GM13977 (cell line): ENCODE data around the gene DUSP8.
"Not testable (repeated sequence)": the region's sequence is repeated elsewhere in the genome, so short reads cannot be mapped to it uniquely, and the experiment has no call there.

ENCODE experiments used
- DNase-seq: peaks from one replicate; pipeline ENCODE4 v3.0.0; 2012; ENCODE audit warnings: low spot score
- in situ Hi-C: fragments of 300-500 bp; cut with MboI; formaldehyde crosslinking; loops from one replicate; pipeline ENCODE4 v1.12.0; 2022; ENCODE audit warnings: low sequenced_read_pairs, low pct_unique_long_range_greater_than_20kb, mixed read lengths, inconsistent platforms; ENCODE audit not compliant: unreplicated experiment
- TF ChIP-seq, protein P1 (sequence below): IDR thresholded peaks from 2 replicates; pipeline ENCODE4 v1.5.1; 2012; ENCODE audit warnings: mild to moderate bottlenecking, control low read depth; ENCODE audit not compliant: insufficient read depth; ENCODE audit errors: extremely low read depth, missing control alignments

DUSP8 gene

DNA sequence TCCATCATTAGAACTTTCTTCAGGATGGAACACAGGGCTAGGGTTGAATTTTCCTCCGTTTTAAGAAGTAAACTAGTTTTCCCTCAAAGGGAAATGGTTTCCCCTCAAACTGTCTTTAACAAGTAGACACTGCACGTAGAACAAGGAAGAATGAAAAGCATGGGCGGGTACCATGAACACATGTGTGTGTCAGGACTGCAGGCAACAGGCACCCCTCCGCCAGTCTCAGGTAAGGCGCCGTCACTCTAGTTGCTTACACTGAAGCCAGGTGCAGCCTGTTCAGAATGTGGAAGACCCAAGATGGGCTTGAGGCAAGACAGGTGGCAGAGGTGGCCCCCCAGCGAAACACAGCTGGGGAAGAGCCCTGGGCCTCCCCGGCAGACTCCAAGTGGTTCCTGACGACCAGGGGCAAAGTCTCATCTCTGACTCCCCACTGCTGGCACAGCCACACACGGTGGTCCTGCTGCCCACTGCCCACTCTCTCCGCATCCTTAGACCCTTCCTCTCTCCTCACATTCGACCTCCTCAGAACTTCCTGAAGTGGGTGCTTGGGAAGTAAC lies 60.1 kb downstream of the DUSP8 start:
- TF ChIP-seq, protein P1, sequence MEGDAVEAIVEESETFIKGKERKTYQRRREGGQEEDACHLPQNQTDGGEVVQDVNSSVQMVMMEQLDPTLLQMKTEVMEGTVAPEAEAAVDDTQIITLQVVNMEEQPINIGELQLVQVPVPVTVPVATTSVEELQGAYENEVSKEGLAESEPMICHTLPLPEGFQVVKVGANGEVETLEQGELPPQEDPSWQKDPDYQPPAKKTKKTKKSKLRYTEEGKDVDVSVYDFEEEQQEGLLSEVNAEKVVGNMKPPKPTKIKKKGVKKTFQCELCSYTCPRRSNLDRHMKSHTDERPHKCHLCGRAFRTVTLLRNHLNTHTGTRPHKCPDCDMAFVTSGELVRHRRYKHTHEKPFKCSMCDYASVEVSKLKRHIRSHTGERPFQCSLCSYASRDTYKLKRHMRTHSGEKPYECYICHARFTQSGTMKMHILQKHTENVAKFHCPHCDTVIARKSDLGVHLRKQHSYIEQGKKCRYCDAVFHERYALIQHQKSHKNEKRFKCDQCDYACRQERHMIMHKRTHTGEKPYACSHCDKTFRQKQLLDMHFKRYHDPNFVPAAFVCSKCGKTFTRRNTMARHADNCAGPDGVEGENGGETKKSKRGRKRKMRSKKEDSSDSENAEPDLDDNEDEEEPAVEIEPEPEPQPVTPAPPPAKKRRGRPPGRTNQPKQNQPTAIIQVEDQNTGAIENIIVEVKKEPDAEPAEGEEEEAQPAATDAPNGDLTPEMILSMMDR, result no peak

DNA sequence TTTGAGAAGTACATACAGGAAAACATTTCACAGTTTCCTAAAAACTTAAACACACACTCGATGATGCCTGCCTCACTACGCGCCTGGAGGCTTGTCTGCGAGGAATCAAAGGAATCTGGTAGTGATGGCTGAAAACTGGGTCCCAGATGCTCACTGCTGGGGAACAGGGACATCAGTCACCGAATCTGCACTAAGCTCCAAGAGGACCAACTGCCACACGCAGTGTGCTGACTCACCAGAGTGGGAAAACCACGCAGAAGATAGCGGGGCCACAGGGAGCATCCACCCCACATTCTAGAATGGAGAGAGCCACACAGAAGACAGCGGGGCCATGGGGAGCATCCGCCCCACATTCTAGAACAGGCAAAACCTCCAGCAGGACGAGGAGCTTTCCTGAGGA lies 61.1 kb downstream of the DUSP8 start:
- in situ Hi-C loops, result no loop called here
- TF ChIP-seq, protein P1, result no peak
- DNase-seq, result no peak

More for the DNA sequence above, 60.1 kb downstream of the DUSP8 start:
- no peak for DNase-seq
- in situ Hi-C loops, result no loop called here

DNA sequence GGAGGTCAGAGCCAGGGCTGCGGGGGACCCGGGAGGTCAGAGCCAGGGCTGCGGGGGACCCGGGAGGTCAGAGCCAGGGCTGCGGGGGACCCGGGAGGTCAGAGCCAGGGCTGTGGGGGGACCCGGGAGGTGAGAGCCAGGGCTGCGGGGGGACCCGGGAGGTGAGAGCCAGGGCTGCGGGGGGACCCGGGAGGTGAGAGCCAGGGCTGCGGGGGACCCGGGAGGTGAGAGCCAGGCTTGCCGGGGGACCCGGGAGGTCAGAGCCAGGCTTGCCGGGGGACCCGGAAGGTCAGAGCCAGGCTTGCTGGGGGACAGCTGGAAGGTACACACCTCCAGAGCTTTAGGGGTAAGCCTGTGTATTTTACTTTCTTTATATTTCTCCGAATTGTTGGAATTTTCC lies 61.7 kb downstream of the DUSP8 start:
- DNase-seq, in situ Hi-C loops: not testable (repeated sequence)

DNA sequence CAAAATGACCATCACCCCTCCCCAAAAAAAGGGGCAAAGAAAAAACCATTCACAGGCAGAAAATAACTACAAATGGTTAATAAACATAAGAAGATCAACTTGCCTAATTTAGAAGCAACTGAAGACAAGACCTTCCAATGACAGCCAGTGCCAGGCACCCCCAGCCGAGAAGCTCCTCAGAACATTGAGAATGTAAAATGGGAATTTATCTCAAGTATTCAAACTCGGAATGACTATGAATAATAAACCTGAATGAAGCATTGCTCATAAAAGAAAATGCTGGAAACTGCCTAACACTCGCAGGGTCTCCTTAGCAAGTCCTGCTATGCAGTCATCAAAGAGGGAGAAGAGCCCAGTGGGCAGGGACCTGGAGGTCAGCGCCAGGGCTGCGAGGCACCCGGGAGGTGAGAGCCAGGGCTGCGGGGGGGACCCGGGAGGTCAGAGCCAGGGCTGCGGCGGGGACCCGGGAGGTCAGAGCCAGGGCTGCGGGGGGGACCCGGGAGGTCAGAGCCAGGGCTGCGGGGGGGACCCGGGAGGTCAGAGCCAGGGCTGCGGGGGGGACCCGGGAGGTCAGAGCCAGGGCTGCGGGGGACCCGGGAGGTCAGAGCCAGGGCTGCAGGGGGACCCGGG lies 62.3 kb downstream of the DUSP8 start:
- TF ChIP-seq, protein P1, result no peak
- DNase-seq, result no peak
- in situ Hi-C loops, result no loop called here

DNA sequence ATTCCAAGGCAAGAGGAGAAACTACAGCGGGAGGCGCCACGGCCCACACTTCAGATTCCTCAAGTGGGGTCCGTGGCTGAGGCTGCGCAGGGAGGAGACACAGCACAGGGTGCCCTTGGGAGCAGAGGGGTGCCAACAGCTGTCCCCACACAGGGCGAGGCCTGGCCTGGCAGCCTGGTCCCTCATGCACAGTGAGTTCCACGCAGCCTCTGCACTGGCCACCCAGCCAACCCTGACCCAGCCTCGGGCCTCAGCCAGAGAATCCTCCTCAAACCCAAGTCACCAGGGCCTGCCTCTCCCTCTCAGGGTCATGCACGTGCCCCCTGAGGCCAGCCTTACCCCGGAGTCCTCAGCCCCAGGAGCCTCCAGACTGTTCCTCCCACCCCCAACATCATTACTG lies 63.1 kb downstream of the DUSP8 start:
- TF ChIP-seq, protein P1, result no peak
- in situ Hi-C loops, result no loop called here
- no peak for DNase-seq

DNA sequence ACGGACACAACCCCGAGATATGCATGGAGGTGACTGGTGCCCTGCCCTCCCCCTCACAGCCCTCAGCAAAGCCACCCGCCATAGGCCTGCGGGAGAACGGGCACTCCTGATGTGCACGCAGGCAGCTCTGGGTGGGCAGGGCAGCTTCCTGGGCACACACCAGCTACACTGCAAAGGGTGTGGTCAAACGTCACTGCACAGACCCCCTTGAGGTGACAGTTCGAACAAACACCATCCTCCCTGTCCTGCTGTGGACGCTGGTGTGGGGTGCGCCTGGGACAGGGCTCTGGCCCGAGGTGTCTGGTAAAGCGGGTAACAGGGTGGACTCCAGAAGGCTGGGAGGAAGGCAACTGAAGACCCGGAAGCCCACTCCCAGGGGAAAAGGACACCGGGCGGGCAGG lies 63.6 kb downstream of the DUSP8 start:
- in situ Hi-C loops, result no loop called here
- DNase-seq, result no peak
- TF ChIP-seq, protein P1, result no peak

DNA sequence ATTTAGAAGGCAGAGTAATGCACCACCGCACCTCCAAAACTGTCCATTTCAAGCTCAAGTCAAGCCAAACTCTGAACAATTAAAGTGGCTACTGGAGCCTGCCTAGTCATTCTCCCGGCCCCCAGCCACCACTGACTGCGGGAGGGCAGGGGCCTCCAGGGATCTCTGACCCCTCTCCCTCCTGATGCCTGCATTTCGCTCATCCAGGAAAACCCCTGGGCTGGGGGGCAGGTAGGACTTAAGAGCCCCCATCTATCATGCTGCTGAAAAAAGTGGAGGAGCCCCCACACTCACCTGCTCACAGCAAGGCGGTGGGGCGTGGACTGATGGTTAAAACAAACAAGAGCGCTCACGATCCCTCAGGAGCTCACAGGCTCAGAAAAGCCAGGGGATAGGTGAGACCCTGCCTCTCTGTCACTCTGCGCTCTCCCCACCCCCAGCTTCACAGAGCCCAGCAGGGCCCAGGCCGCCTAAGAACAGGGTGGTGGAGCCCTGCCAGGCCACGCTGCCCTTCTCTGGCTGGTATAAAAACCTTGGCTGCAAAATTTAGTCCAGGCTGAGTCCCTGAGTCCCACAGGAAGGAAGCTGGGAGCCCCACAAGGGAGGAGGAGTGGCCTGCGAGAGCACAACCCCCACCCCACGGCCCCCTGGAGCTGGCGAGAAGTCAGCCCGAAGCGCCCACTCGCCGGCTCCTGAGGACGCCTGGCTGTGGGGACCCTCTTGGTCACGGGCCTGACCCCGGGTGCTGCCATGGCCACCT lies 64.5 kb downstream of the DUSP8 start:
- in situ Hi-C loops, result no loop called here
- TF ChIP-seq, protein P1, result no peak

More for the DNA sequence above, 64.5 kb downstream of the DUSP8 start:
- DNase-seq, result no peak
